CD4-positive, alpha-beta T cell treated with Interleukin-2 at 100 ng/mL for 4 hours (primary cell): ENCODE measurements around the gene TDG.
"Not testable (repeated sequence)": the region's sequence is repeated elsewhere in the genome, so short reads cannot be mapped to it uniquely, and the experiment has no call there.

Source experiments
- DNase-seq: peaks from one replicate; pipeline ENCODE4 v3.0.0-alpha.2; 2020; ENCODE audit warnings: low spot score

TDG gene

GRCh38 chr12:104022786-104023185 lies 57.1 kb downstream of the TDG start:
- DNase-seq: no peak

GRCh38 chr12:104023710-104024109 lies 58.0 kb downstream of the TDG start:
- DNase-seq: no peak

- DNase-seq: no peak
Observed at GRCh38 chr12:104024348-104024747, 58.7 kb downstream of the TDG start.

GRCh38 chr12:104025771-104026170 lies 60.1 kb downstream of the TDG start:
- DNase-seq: no peak

- no peak for DNase-seq
Observed at GRCh38 chr12:104026841-104027599, 61.3 kb downstream of the TDG start.

GRCh38 chr12:104030596-104030995 lies 64.9 kb downstream of the TDG start:
- not testable (repeated sequence) for DNase-seq

GRCh38 chr12:104036143-104036542 lies 70.5 kb downstream of the TDG start:
- DNase-seq: not testable (repeated sequence)
